HEK293 (cell line): Measurements from ENCODE around the gene ALG11.
"Not testable (repeated sequence)": the region's sequence is repeated elsewhere in the genome, so short reads cannot be mapped to it uniquely, and the experiment has no call there.

Experiments used
- CTCF ChIA-PET: fragments of 350-600 bp; formaldehyde crosslinking; extraction: SDS; loops from one replicate; lab custom pipeline; 2021; ENCODE audit warnings: antibody characterized with exemption; lab: Yijun Ruan, JAX
- POLR2A ChIA-PET: fragments of 300-600 bp; formaldehyde crosslinking; extraction: SDS; loops from one replicate; lab custom pipeline; 2020; ENCODE audit warnings: antibody characterized with exemption, inconsistent platforms; lab: Yijun Ruan, JAX
- H3K27ac ChIP-seq: fragments of 200-500 bp; sonication (Bioruptor generic); 2 replicates; pipeline ENCODE4 v1.5.1; 2014; ENCODE audit warnings: low read depth, low read length, control low read depth, inconsistent platforms; ENCODE audit errors: extremely low read depth
- H3K36me3 ChIP-seq, 2 experiments: fragments of 200-500 bp in 1 of 2; sonication (Bioruptor generic) in 1 of 2; 1 replicate in 1 of 2; 2 replicates in 1 of 2; pipeline ENCODE4 v1.5.1; 2014 to 2017; ENCODE audit warnings: inconsistent platforms in 2 of 2, low read length in 2 of 2; ENCODE audit not compliant: control insufficient read depth in 2 of 2, insufficient read depth in 1 of 2
- H3K4me1 ChIP-seq: fragments of 200-500 bp; sonication (Bioruptor generic); 2 replicates; pipeline ENCODE4 v1.5.1; 2014; ENCODE audit warnings: mild to moderate bottlenecking, low read length, inconsistent platforms; ENCODE audit not compliant: control insufficient read depth, insufficient read depth
- H3K4me3 ChIP-seq: 2 replicates; pipeline ENCODE4 v1.5.1; 2011; ENCODE audit warnings: low read depth, mild to moderate bottlenecking, control low read depth, low read length, moderate library complexity
- H3K9me3 ChIP-seq: fragments of 200-500 bp; sonication (Bioruptor generic); 2 replicates; pipeline ENCODE4 v1.5.1; 2014; ENCODE audit warnings: low read depth, low read length, inconsistent platforms; ENCODE audit not compliant: control insufficient read depth, insufficient read depth
- GLI2 ChIP-seq: fragments of 450-650 bp; formaldehyde crosslinking; IDR thresholded peaks from 2 replicates; pipeline ENCODE4; 2017; ENCODE audit warnings: missing biosample characterization, missing genetic modification characterization, low read depth, borderline replicate concordance
- HOXC10 ChIP-seq: sonication (generic); formaldehyde crosslinking; IDR thresholded peaks from 2 replicates; pipeline ENCODE4 v1.8.1; 2023; ENCODE audit warnings: mild to moderate bottlenecking, missing genetic modification reagents
- SCRT1 ChIP-seq: fragments of 450-650 bp; formaldehyde crosslinking; IDR thresholded peaks from 2 replicates; pipeline ENCODE4 v1.5.1; 2016; ENCODE audit warnings: missing biosample characterization, missing genetic modification characterization, borderline replicate concordance
- YY1 ChIP-seq: fragments of 450-650 bp; formaldehyde crosslinking; IDR thresholded peaks from 2 replicates; pipeline ENCODE4 v1.5.1; 2018; ENCODE audit warnings: missing biosample characterization, missing genetic modification characterization
- ZEB2 ChIP-seq: fragments of 450-650 bp; formaldehyde crosslinking; IDR thresholded peaks from 2 replicates; pipeline ENCODE4 v1.5.1; 2016; ENCODE audit warnings: missing biosample characterization, missing genetic modification characterization
- ZFP41 ChIP-seq: fragments of 450-650 bp; formaldehyde crosslinking; IDR thresholded peaks from 2 replicates; pipeline ENCODE4 v1.5.1; 2016; ENCODE audit warnings: missing biosample characterization, missing genetic modification characterization, borderline replicate concordance
- ZNF146 ChIP-seq: fragments of 450-650 bp; formaldehyde crosslinking; IDR thresholded peaks from 2 replicates; pipeline ENCODE4 v1.5.1; 2016; ENCODE audit warnings: missing biosample characterization, missing genetic modification characterization
- ZNF354C ChIP-seq: fragments of 450-650 bp; formaldehyde crosslinking; IDR thresholded peaks from 2 replicates; pipeline ENCODE4 v1.5.1; 2016; ENCODE audit warnings: missing biosample characterization, missing genetic modification characterization, low read depth, borderline replicate concordance
- ZNF362 ChIP-seq: fragments of 450-650 bp; formaldehyde crosslinking; IDR thresholded peaks from 2 replicates; pipeline ENCODE4 v1.5.1; 2016; ENCODE audit warnings: missing biosample characterization, missing genetic modification characterization
- ZNF37A ChIP-seq: fragments of 450-650 bp; IDR thresholded peaks from 2 replicates; pipeline ENCODE4 v1.5.1; 2018; ENCODE audit warnings: missing biosample characterization, missing genetic modification characterization
- ZNF488 ChIP-seq: fragments of 450-650 bp; formaldehyde crosslinking; IDR thresholded peaks from 2 replicates; pipeline ENCODE4 v1.5.1; 2016; ENCODE audit warnings: missing biosample characterization, missing genetic modification characterization
- ZNF501 ChIP-seq: fragments of 450-650 bp; formaldehyde crosslinking; IDR thresholded peaks from 2 replicates; pipeline ENCODE4 v1.5.1; 2016; ENCODE audit warnings: missing biosample characterization, missing genetic modification characterization
- ZNF530 ChIP-seq: fragments of 450-650 bp; formaldehyde crosslinking; IDR thresholded peaks from 2 replicates; pipeline ENCODE4 v1.5.1; 2016; ENCODE audit warnings: low read depth, missing biosample characterization, missing genetic modification characterization
- ZNF544 ChIP-seq: fragments of 450-650 bp; formaldehyde crosslinking; IDR thresholded peaks from 2 replicates; pipeline ENCODE4 v1.5.0; 2017; ENCODE audit warnings: missing biosample characterization, missing genetic modification characterization
- ZNF580 ChIP-seq: fragments of 450-650 bp; formaldehyde crosslinking; IDR thresholded peaks from 2 replicates; pipeline ENCODE4 v1.5.1; 2016; ENCODE audit warnings: missing biosample characterization, missing genetic modification characterization
- ZNF660 ChIP-seq: fragments of 450-650 bp; IDR thresholded peaks from 2 replicates; pipeline ENCODE4 v1.5.1; 2018; ENCODE audit warnings: missing biosample characterization, mild to moderate bottlenecking, missing genetic modification characterization
- ZNF707 ChIP-seq: fragments of 450-650 bp; formaldehyde crosslinking; IDR thresholded peaks from 2 replicates; pipeline ENCODE4 v1.5.1; 2016; ENCODE audit warnings: missing biosample characterization, missing genetic modification characterization
- ZNF768 ChIP-seq: fragments of 450-650 bp; formaldehyde crosslinking; IDR thresholded peaks from 2 replicates; pipeline ENCODE4 v1.5.1; 2018; ENCODE audit warnings: missing biosample characterization, mild to moderate bottlenecking, missing genetic modification characterization
- ZNF792 ChIP-seq: fragments of 450-650 bp; formaldehyde crosslinking; IDR thresholded peaks from 2 replicates; pipeline ENCODE4 v1.5.1; 2016; ENCODE audit warnings: missing biosample characterization, missing genetic modification characterization
- ZNF830 ChIP-seq: fragments of 450-650 bp; IDR thresholded peaks from 2 replicates; pipeline ENCODE4 v1.5.0; 2018; ENCODE audit warnings: missing biosample characterization, missing genetic modification characterization, low read depth, mild to moderate bottlenecking, moderate library complexity
- ZXDB ChIP-seq: fragments of 450-650 bp; formaldehyde crosslinking; IDR thresholded peaks from 2 replicates; pipeline ENCODE4 v1.5.1; 2016; ENCODE audit warnings: missing biosample characterization, missing genetic modification characterization

Gene ALG11

GRCh38 chr13:52053460-52053859, 41.3 kb downstream of the ALG11 start:
- ChIA-PET CTCF (no interaction called here), POLR2A (no interaction called here)
- Histone ChIP-seq H3K27ac (no peak overlapping the region), H3K36me3 (no peaks in the 10 kb centered on the region), H3K4me1 (no peaks in the 10 kb centered on the region), H3K9me3 (no peaks in the 10 kb centered on the region), H3K4me3 (no peak overlapping the region)
- TF ChIP-seq ZNF530 (tag by site-specific recombination) (no peak), ZFP41 (tag by site-specific recombination) (no peak), ZEB2 (tag by site-specific recombination) (no peak), ZNF501 (tag by site-specific recombination) (no peak), HOXC10 (CRISPR knock-in tag) (no peak), ZNF354C (no peak)

GRCh38 chr13:52061064-52061463, 48.9 kb downstream of the ALG11 start:
- CTCF ChIA-PET, POLR2A ChIA-PET, H3K36me3 ChIP-seq, H3K4me1 ChIP-seq, H3K27ac ChIP-seq, H3K4me3 ChIP-seq, H3K9me3 ChIP-seq: not testable (repeated sequence)

- H3K36me3 ChIP-seq = no peaks in the 10 kb centered on the region
- H3K4me1 ChIP-seq = no peaks in the 10 kb centered on the region
- CTCF ChIA-PET = no interaction called here
- no peak for TF ChIP-seq ZNF792 (tag by site-specific recombination)
- TF ChIP-seq ZNF707 (tag by site-specific recombination) = no peak
- no peak for TF ChIP-seq GLI2 (tag by site-specific recombination)
- no peak for TF ChIP-seq YY1
- TF ChIP-seq ZNF580 (tag by site-specific recombination) = no peak
- no peak for TF ChIP-seq ZNF660
- TF ChIP-seq ZNF544 (tag by site-specific recombination) = no peak
- no peak for TF ChIP-seq ZNF146 (tag by site-specific recombination)
- TF ChIP-seq ZNF37A (tag by site-specific recombination) = no peak
- no peak for TF ChIP-seq ZNF830 (tag by site-specific recombination)
- no peak for TF ChIP-seq ZNF362 (tag by site-specific recombination)
- TF ChIP-seq SCRT1 (tag by site-specific recombination) = no peak
- TF ChIP-seq ZNF768 = no peak
- no peak for TF ChIP-seq ZXDB (tag by site-specific recombination)
- TF ChIP-seq ZNF488 (tag by site-specific recombination) = no peak
- H3K9me3 ChIP-seq = no peaks in the 10 kb centered on the region; the same call in 1 of the 2 replicates
- POLR2A ChIA-PET = no interaction called here
- H3K4me3 ChIP-seq = no peak overlapping the region
- H3K27ac ChIP-seq = no peak overlapping the region
Measured at GRCh38 chr13:52061587-52061986, 49.4 kb downstream of the ALG11 start.
